Suprapubic skin (tissue), 4 donors: ENCODE data around the gene LDLR. TPM values are rescaled to one million over a fixed set of nuclear protein-coding genes. Genes with fewer than 3 reads are reported as not detected.

Source experiments
- DNase-seq, 2 donors: peaks; one replicate each; pipeline ENCODE4 v3.0.0-alpha.2; 2019; ENCODE audit warnings: low spot score in 2 of 2
- H3K27ac ChIP-seq: fragments of 200-600 bp; sonication (generic); one replicate; pipeline ENCODE4 v1.5.1; 2019
- H3K27me3 ChIP-seq: fragments of 200-600 bp; sonication (generic); one replicate; pipeline ENCODE4 v1.5.1; 2019
- H3K36me3 ChIP-seq: fragments of 200-600 bp; sonication (generic); one replicate; pipeline ENCODE4 v1.5.1; 2019
- H3K4me1 ChIP-seq: fragments of 200-600 bp; sonication (generic); one replicate; pipeline ENCODE4 v1.5.1; 2019
- H3K4me3 ChIP-seq: fragments of 200-600 bp; sonication (generic); one replicate; pipeline ENCODE4 v1.5.1; 2019; ENCODE audit warnings: mild to moderate bottlenecking
- H3K9me3 ChIP-seq: fragments of 200-600 bp; sonication (generic); one replicate; pipeline ENCODE4 v1.5.1; 2019
- CTCF ChIP-seq, 2 donors: fragments of 200-600 bp in 1 of 2; fragments of 450-650 bp in 1 of 2; sonication (generic) in 1 of 2; IDR thresholded peaks; one replicate each; pipeline ENCODE4 v1.5.1; 2016 to 2019; ENCODE audit warnings: antibody characterized with exemption in 2 of 2, mild to moderate bottlenecking in 1 of 2, moderate library complexity in 1 of 2
- EP300 ChIP-seq: sonication (generic); formaldehyde crosslinking; IDR thresholded peaks from one replicate; pipeline ENCODE4 v1.6.1; 2017; ENCODE audit warnings: antibody characterized with exemption
- POLR2A ChIP-seq, 2 donors: fragments of 450-650 bp; IDR thresholded peaks; one replicate each; pipeline ENCODE4 v1.6.1; 2017; ENCODE audit warnings: antibody characterized with exemption in 2 of 2, mild to moderate bottlenecking in 2 of 2, moderate library complexity in 2 of 2
- POLR2AphosphoS5 ChIP-seq, 3 donors: sonication (generic); formaldehyde crosslinking; IDR thresholded peaks; one replicate each; pipeline ENCODE4 v1.6.1; 2017; ENCODE audit warnings: antibody characterized with exemption in 3 of 3
- WGBS: methylation state at CpG from one replicate; pipeline ENCODE4 v1.1.5; 2018; 5-methylcytosine and 5-hydroxymethylcytosine counted together
- total RNA-seq, 4 donors: library from RNA; depleted of rRNA; stranded (reverse); fragments of >200 nt; gene quantifications; one replicate each; pipeline ENCODE4 v1.1.0, GENCODE V29; 2016

Gene LDLR
- total RNA-seq, 4 donors from 2014 or later = 48.1 to 174 (median 119) TPM

DNA sequence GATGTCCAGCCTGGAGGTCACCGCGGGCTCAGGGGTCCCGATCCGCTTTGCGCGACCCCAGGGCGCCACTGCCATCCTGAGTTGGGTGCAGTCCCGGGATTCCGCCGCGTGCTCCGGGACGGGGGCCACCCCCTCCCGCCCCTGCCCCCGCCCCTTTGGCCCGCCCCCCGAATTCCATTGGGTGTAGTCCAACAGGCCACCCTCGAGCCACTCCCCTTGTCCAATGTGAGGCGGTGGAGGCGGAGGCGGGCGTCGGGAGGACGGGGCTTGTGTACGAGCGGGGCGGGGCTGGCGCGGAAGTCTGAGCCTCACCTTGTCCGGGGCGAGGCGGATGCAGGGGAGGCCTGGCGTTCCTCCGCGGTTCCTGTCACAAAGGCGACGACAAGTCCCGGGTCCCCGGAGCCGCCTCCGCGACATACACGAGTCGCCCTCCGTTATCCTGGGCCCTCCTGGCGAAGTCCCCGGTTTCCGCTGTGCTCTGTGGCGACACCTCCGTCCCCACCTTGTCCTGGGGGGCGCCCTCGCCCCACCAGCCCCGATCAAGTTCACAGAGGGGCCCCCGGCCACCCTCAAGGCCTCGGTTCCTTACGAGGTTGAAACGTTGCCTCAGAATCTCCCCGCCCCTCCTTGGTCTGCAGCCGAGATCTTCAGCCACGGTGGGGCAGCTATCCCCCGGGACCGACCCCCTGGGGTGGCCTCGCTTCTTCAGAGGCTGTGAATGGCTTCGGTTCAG lies 1.2 kb downstream of the LDLR start:
- H3K36me3 ChIP-seq = no peaks in the 10 kb centered on the region
- peaks cover 80% of the 10 kb centered on the region for H3K4me1 ChIP-seq
- H3K9me3 ChIP-seq = no peaks in the 10 kb centered on the region
- TF ChIP-seq CTCF (IDR thresholded peaks at IDR 0.05) = no peak
- TF ChIP-seq POLR2A (IDR thresholded peaks at IDR 0.05) = peak; percentile 75 to 91
- no peak for TF ChIP-seq EP300
- TF ChIP-seq POLR2AphosphoS5 (IDR thresholded peaks at IDR 0.05) = peak; percentile 37 to 73 (median 58)
- H3K4me3 ChIP-seq = peak overlapping the region; percentile 60
- no peaks in the 10 kb centered on the region for H3K27me3 ChIP-seq
- WGBS = under 1% methylated on average over 32 of the region's 64 CpGs
- peak; percentile 99 to 100 for DNase-seq
- peak overlapping the region; percentile 96 for H3K27ac ChIP-seq

GRCh38 chr19:11090997-11091702 lies 1.9 kb downstream of the LDLR start:
- peaks cover 80% of the 10 kb centered on the region for H3K4me1 ChIP-seq
- WGBS = 32% methylated on average over 9 of the region's 11 CpGs

DNA sequence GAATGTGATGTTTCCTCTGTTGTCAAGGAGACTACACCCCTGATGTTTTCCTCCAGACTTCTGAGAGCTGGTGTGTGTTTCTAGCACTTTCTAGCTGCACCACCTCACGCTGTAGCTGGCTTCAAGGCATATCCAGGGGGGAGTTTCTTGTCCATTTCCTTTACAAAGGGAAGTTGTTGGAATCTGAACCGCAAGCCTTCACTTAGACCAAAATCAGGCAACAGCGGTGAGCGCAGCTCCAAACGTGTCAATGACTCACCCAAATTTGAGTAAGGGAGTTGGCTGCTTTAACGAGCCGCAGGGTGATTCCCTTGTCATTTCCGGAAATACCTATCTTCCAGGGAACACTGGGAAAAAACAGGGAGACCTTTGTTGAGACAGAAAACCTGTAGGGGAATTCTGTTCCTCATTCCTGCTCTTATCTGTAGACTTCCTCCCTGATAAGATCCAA lies 2.5 kb downstream of the LDLR start:
- peak overlapping the region; percentile 60 for H3K4me3 ChIP-seq
- peak overlapping the region; percentile 96 for H3K27ac ChIP-seq
- peak; percentile 85 to 87 for DNase-seq
- 2% methylated on average over 8 of the region's 8 CpGs for WGBS
- no peak for TF ChIP-seq POLR2A (IDR thresholded peaks at IDR 0.05)
- peak; percentile 15 for TF ChIP-seq EP300
- TF ChIP-seq POLR2AphosphoS5 (IDR thresholded peaks at IDR 0.05) = peak; percentile 35 to 87 (median 86)
- TF ChIP-seq CTCF (IDR thresholded peaks at IDR 0.05) = no peak
- no peaks in the 10 kb centered on the region for H3K36me3 ChIP-seq
- peaks cover 85% of the 10 kb centered on the region for H3K4me1 ChIP-seq
- H3K27me3 ChIP-seq = no peaks in the 10 kb centered on the region
- H3K9me3 ChIP-seq = no peaks in the 10 kb centered on the region

More at GRCh38 chr19:11090997-11091702, 1.9 kb downstream of the LDLR start:
- Histone ChIP-seq H3K4me3 (peak overlapping the region; percentile 60), H3K27ac (peak overlapping the region; percentile 96), H3K9me3 (no peaks in the 10 kb centered on the region), H3K36me3 (no peaks in the 10 kb centered on the region), H3K27me3 (no peaks in the 10 kb centered on the region)
- no peak for DNase-seq
- TF ChIP-seq EP300 (no peak), POLR2A (IDR thresholded peaks at IDR 0.05) (no peak), CTCF (IDR thresholded peaks at IDR 0.05) (no peak), POLR2AphosphoS5 (IDR thresholded peaks at IDR 0.05) (no peak)

DNA sequence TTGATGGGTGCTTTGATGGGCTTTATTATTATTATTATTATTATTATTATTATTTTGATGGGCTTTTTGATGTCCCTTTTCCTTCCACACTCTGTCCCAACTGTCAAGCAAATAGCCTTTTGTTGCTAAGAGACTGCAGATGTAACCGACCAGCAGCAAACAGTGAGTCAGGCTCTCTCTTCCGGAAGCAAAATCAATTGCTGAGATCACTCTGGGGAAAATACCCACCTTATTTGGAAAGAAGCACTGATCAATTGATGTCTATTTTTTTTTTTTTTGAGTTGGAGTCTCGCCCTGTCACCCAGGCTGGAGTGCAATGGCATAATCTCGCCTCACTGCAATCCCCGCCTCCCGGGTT lies 2.9 kb downstream of the LDLR start:
- TF ChIP-seq POLR2A (IDR thresholded peaks at IDR 0.05) = no peak
- no peak for TF ChIP-seq CTCF (IDR thresholded peaks at IDR 0.05)
- TF ChIP-seq POLR2AphosphoS5 (IDR thresholded peaks at IDR 0.05) = no peak
- no peak for TF ChIP-seq EP300
- Histone ChIP-seq H3K36me3 (no peaks in the 10 kb centered on the region), H3K4me1 (peaks cover 86% of the 10 kb centered on the region), H3K27me3 (no peaks in the 10 kb centered on the region), H3K4me3 (peak overlapping the region; percentile 60), H3K9me3 (no peaks in the 10 kb centered on the region), H3K27ac (peak overlapping the region; percentile 96)
- DNase-seq = no peak
- 22% methylated on average over 6 of the region's 6 CpGs for WGBS

GRCh38 chr19:11093689-11094238 lies 4.5 kb downstream of the LDLR start:
- Histone ChIP-seq H3K27me3 (no peaks in the 10 kb centered on the region), H3K36me3 (no peaks in the 10 kb centered on the region), H3K9me3 (no peaks in the 10 kb centered on the region), H3K4me3 (no peak overlapping the region), H3K27ac (peak overlapping the region; percentile 96), H3K4me1 (peaks cover 76% of the 10 kb centered on the region)
- no peak for DNase-seq
- TF ChIP-seq POLR2AphosphoS5 (IDR thresholded peaks at IDR 0.05) = no peak
- TF ChIP-seq CTCF (IDR thresholded peaks at IDR 0.05) = no peak
- no peak for TF ChIP-seq EP300
- no peak for TF ChIP-seq POLR2A (IDR thresholded peaks at IDR 0.05)
- WGBS = 93% methylated on average over 15 of the region's 15 CpGs
